ENCODE measurements around the gene ACBD6.

GRCh38 chr1:180540697-180541594 is 38.6 kb upstream of the ACBD6 start:
- TF ChIP-seq, protein P1, sequence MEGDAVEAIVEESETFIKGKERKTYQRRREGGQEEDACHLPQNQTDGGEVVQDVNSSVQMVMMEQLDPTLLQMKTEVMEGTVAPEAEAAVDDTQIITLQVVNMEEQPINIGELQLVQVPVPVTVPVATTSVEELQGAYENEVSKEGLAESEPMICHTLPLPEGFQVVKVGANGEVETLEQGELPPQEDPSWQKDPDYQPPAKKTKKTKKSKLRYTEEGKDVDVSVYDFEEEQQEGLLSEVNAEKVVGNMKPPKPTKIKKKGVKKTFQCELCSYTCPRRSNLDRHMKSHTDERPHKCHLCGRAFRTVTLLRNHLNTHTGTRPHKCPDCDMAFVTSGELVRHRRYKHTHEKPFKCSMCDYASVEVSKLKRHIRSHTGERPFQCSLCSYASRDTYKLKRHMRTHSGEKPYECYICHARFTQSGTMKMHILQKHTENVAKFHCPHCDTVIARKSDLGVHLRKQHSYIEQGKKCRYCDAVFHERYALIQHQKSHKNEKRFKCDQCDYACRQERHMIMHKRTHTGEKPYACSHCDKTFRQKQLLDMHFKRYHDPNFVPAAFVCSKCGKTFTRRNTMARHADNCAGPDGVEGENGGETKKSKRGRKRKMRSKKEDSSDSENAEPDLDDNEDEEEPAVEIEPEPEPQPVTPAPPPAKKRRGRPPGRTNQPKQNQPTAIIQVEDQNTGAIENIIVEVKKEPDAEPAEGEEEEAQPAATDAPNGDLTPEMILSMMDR (IDR thresholded peaks at IDR 0.05; ENCODE audit: low read depth, low read length, poor library complexity, severe bottlenecking), result no peak
- TF ChIP-seq EZH2phosphoT487 (IDR thresholded peaks at IDR 0.05; ENCODE audit: borderline replicate concordance, low read length), result no peak

Data from DOHH2 (cell line).